H4 (cell line): ENCODE results near the gene EYA2. TPM values are rescaled to one million over a fixed set of nuclear protein-coding genes. Genes with fewer than 3 reads are reported as not detected.
"Not testable (repeated sequence)": the region's sequence is repeated elsewhere in the genome, so short reads cannot be mapped to it uniquely, and the experiment has no call there.

ENCODE experiments used
- DNase-seq: peaks from one replicate; pipeline ENCODE4 v3.0.0-alpha.2; 2015; ENCODE audit warnings: low spot score
- total RNA-seq: library from RNA; depleted of rRNA; stranded (reverse); fragments of >200 nt; shearing (Covaris generic); gene quantifications from 2 replicates; pipeline ENCODE4 v1.2.3, GENCODE V29; 2014

Gene EYA2
- total RNA-seq, 1 experiment from 2014 or later, result 0.60 TPM

- DNase-seq, result no peak
These were observed 280.9 kb downstream of the EYA2 start for GRCh38 chr20:47175493-47175892.

DNA sequence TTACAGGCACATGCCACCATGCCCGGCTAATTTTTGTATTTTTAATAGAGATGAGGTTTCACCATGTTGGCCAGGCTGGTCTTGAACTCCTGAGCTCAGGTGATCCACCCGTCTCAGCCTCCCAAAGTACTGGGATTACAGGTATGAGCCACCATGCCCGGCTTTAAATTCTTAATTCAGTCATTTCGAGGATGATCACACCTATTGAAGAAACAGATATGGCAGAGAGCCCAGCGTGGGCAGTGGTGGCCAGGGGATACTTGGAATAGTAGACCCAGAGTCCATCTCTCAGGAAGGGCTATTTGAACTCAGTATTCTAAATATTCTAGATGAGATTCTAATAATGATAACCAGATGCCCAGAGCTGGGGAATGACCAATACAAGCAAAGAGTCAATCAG is 281.6 kb downstream of the EYA2 start:
- DNase-seq, result not testable (repeated sequence)

DNA sequence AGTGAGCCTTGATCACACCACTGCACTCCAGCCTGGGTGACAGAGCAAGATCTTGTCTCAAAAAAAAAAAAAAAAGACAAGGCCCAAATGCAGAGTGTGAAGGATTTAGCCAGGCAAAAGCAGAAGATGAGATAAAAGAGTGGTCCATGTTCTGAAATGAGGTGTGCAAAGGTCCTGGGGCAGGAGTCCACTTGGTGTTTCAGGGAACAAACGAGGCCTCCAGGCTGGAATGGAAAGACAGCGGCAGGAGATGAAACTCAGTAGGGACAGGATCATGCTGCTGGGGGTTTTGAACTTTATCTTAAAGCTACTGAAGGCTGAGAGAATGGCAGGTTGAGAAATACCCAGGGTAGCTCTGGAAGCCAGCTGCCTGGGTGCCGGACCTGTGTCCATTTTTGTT is 283.6 kb downstream of the EYA2 start:
- no peak for DNase-seq

- DNase-seq, result no peak
These were observed 284.2 kb downstream of the EYA2 start for GRCh38 chr20:47178851-47179250.

DNA sequence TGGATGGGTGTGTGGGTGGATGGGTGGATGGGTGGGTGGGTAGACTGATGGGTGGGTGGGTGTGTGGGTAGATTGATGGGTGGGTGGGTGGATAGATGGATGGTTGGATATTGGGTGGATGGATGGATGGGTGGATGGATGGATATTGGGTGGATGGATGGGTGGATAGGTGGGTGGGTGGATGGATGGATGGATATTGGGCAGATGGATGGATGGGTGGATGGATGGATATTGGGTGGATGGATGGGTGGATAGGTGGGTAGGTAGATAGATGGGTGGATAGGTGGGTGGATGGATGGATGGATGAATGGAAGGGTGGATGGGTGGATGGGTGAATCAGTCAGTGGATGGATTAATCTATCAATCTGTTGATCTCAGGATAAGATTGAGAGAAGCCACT is 284.6 kb downstream of the EYA2 start:
- no peak for DNase-seq

DNA sequence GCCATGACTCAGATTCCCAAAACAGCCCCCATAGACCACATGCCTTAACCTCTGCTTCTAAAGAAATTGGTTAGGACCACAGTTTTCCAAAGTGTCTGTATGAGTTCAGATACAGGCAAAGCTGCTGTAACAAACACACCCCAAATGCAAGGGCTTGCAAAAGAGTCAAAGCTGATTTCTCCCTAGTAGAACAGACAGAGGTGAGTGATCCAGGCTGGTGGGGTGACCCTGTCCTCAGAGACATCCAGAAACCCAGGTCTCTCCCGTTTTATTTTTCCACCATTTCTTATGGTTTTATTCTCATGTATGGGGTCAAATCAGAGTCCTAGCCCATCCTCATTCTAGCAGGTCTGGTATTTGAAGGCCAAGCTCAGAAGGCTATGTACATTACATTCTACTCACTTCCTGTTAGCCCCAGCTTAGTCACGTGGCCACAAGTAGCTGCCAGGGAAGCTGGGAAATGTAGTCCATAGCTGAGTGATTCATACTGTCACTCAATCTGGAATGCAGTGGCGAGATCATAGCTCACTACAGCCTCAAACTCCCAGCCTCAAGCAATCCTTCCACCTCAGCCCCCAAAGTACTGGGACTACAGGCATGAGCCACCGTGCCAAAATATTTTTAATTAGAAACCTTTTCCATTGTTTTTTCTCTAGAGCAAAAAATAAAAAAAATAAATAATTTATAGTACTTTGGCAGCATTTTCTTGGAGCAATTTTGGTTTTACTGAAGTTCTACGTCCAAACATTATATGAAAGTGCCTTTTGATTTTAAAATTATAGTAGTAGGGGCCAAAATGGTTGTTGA is 286.6 kb downstream of the EYA2 start:
- DNase-seq, result peak; percentile 78

- DNase-seq, result no peak
These were observed 288.7 kb downstream of the EYA2 start for GRCh38 chr20:47183367-47183766.

DNA sequence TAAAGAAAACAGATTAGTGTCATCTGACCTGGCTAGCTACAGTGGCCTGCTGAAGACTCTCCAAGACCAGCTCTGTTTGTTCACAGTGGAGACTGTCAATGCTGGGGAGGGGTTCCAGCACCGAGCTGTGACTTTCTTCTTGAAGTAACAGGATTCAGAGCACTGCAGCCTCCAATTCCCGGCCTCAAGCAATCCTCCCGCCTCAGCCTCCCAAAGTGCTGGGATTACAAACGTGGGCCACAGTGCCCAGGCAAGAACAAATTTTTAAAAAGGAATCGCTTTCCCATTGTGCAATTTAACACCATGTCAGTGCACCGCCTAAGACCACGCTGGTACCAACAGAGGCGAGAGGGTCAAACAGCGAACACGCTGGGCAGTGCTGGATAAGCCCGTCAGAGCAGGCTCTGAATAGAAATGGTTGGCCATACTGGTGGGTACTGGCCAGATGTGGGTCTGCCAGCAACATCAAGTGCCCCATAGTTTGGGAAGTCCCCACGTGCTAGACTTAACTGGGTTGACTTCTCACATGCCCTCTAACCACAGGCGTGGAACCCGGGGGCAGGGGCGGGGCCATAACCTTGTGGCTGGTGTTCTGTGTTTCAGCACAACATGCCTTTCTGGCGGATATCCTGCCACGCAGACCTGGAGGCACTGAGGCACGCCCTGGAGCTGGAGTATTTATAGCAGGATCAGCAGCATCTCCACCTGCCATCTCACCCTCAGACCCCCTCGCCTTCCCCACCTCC is 293.0 kb downstream of the EYA2 start:
- DNase-seq, result no peak

DNA sequence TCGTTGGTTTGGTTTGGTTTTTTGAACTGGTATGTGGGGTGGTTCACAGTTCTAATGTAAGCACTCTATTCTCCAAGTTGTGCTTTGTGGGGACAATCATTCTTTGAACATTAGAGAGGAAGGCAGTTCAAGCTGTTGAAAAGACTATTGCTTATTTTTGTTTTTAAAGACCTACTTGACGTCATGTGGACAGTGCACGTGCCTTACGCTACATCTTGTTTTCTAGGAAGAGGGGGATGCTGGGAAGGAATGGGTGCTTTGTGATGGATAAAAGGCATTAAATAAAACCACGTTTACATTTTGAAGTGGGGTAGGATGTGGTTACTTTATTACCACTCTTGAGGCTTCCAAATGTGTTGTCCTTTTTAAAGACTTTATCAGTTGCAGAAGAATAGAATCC is 293.9 kb downstream of the EYA2 start:
- DNase-seq, result no peak

- DNase-seq, result no peak
These were observed 294.4 kb downstream of the EYA2 start for GRCh38 chr20:47189060-47189459.

GRCh38 chr20:47191074-47191673 is 296.5 kb downstream of the EYA2 start:
- no peak for DNase-seq

DNA sequence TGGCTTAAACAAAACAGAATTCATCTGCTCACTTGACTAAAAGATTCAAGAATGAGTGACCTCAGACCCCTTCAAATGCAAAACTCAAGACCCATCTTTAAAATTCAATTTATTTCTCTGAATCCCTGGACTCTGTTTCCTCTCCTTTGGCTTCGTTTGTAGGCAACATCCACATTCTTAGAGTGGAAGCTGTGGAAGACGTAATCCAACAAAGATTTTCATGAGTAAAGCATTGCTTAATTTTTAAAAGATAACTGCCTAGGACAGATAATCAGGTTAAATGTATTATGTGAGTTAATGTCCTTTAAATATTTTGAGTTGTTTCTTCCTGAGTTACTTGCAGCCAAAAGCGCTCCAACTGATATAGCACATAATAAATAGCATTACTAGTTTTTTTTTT is 297.3 kb downstream of the EYA2 start:
- no peak for DNase-seq

GRCh38 chr20:47195573-47195972 is 300.9 kb downstream of the EYA2 start:
- no peak for DNase-seq

- DNase-seq, result peak; percentile 44
These were observed 301.7 kb downstream of the EYA2 start for GRCh38 chr20:47196091-47197081.

DNA sequence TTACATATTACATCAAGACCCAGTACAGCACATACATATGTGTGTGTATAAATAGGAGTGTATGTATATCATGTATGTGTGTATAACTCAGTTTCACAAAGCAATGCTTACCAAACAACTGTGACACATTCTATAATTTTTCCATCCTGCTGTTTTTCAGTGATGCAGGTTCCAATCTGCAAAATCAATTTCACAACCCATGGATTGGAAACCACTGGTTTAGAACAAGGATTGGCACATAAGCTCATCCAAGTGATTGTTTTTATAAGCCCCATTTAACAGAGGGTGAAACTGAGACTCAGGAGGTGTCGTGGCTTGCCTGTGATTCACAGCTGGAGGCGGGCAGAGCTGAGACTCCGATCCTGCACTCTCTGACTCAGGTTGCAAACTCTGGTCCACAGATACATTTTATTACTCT is 303.6 kb downstream of the EYA2 start:
- no peak for DNase-seq

GRCh38 chr20:47198996-47199552 is 304.4 kb downstream of the EYA2 start:
- no peak for DNase-seq

GRCh38 chr20:47201074-47201730 is 306.6 kb downstream of the EYA2 start:
- DNase-seq, result no peak

DNA sequence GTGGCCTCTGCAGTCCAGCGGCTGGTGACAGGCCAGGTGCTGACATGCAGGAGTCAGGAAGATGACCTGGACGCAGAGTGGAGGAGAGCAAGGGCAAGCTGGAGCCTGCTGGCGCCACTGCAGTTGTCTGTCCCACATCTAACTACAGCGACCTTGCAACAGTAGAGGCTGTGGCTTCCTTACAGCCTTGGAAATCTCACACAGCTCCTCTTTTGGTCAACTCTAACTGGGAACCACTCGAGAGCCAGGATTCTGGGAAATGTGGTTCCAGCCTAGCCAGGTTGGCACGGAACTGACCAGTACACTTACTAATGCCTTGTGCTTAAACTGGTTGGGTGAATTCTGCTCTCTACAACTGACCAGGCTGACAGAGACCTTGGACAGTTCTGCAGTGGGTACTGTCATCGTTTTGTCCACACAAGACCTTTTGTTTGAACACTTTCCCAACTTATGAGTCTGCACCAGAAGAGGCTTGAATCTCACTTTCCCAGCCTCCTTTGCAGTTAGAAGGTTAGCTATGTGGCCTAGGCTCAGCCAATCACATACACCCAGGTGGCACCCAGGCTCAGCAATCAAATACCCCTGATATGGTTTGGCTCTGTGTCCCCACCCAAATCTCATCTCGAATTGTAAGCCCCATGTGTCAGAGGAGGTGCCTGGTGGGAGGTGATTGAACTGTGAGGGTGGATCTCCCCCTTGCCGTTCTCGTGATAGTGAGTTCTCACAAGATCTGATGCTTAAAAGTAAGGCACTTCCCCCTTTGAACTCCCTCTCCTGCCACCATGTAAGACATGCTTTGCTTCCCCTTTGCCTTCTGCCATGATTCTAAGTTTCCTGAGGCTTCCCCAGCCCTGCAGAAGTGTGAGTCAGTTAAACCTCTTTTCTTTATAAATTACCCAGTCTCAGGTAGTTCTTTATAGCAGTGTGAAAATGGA is 308.4 kb downstream of the EYA2 start:
- DNase-seq, result no peak

GRCh38 chr20:47204008-47204849 is 309.6 kb downstream of the EYA2 start:
- no peak for DNase-seq
